ENCODE measurements around the gene PSMA7.

Gene PSMA7

GRCh38 chr20:62087227-62087626 is 56.0 kb downstream of the PSMA7 start:
- no peak for DNase-seq (ENCODE audit: low read depth)

Data from activated T-cell treated with anti-CD3 and anti-CD28 coated beads for 48 hours (primary cell).